Pancreas (tissue), 10 donors: ENCODE results near the gene FAS. TPM values are rescaled to one million over a fixed set of nuclear protein-coding genes. Genes with fewer than 3 reads are reported as not detected.

Experiments used
- ATAC-seq, 4 donors: fragments of 200-7000 bp; cut with Tn5 transposase; one replicate each; pipeline versions ENCODE4 v1.8.0 to v1.9.1; 2020; ENCODE audit warnings: mild to moderate bottlenecking in 4 of 4, moderate library complexity in 4 of 4
- DNase-seq, 6 donors: peaks; one replicate each; pipeline ENCODE4 v3.0.0-alpha.2; 2020
- FAIRE-seq: peaks from 2 replicates; lab custom pipeline; 2012; peaks lifted over from hg19 to GRCh38; lab: Jason Lieb, UNC
- H3K27ac ChIP-seq, 4 donors: fragments of 200-600 bp; sonication (generic); 1 replicate in 3 of 4; 2 replicates in 1 of 4; pipeline versions ENCODE4 v1.5.0 to v1.8.0; 2020
- H3K27me3 ChIP-seq, 4 donors: fragments of 200-600 bp; one replicate each; pipeline ENCODE4 v1.8.0; 2021
- H3K36me3 ChIP-seq, 3 donors: fragments of 200-600 bp; sonication (generic) in 1 of 3; one replicate each; pipeline versions ENCODE4 v1.5.0 to v1.8.0; 2020 to 2021
- H3K4me1 ChIP-seq, 3 donors: fragments of 200-600 bp; one replicate each; pipeline ENCODE4 v1.8.0; 2021
- H3K4me3 ChIP-seq, 4 donors: fragments of 200-600 bp; sonication (generic) in 2 of 4; one replicate each; pipeline versions ENCODE4 v1.5.0 to v1.8.0; 2020 to 2021
- H3K9me3 ChIP-seq, 4 donors: fragments of 200-600 bp; one replicate each; pipeline ENCODE4 v1.8.0; 2021
- WGBS, 2 donors: extraction: QIAGEN DNeasy Blood & Tissue Kit; methylation state at CpG; one replicate each; pipeline ENCODE4 v1.1.7; 2013; 5-methylcytosine and 5-hydroxymethylcytosine counted together
- intact Hi-C, 3 donors: fragments of 100-400 bp; cut with DNase I; formaldehyde crosslinking; loops; one replicate each; pipeline versions ENCODE4 v1.11.1 to v1.14.2; 2022
- polyA plus RNA-seq, 2 donors: library from polyadenylated mRNA; stranded (reverse); fragments of 200-250 nt; gene quantifications; one replicate each; pipeline ENCODE4 v1.2.3, GENCODE V29; 2013
- total RNA-seq, 6 donors: library from RNA; stranded (reverse); fragmentation: NEBNext Ultra II Directional in 4 of 6; extraction: Animal tissue kit (Norgen Biotek cat#: 25700) in 4 of 6; gene quantifications; one replicate each; pipeline versions ENCODE4 v1.2.1 to v1.2.4, GENCODE V29; 2021 to 2023
- TF ChIP-seq, protein P1 (sequence below), 4 donors: fragments of 200-600 bp; sonication (generic) in 3 of 4; IDR thresholded peaks; one replicate each; pipeline versions ENCODE4 v1.5.0 to v1.8.0; 2021; ENCODE audit warnings: antibody characterized with exemption in 4 of 4
- donor health status: healthy with polysubstance abuse.
- donor health status: DM: no; HTN: no; CAD: no; lungs with moderate emphysema.
- donor health status: DM: no; HTN: no; CAD: no.
- donor health status: control.
- donor health status: control.
- donor health status: Bipolar disorder and iron deficiency.
- donor health status: DM: yes; HTN: yes; CAD: no.
- donor health status: DM: no; HTN: no; CAD: no.
- donor health status: DM: no; HTN: no; CAD: no.
- donor health status: DM: yes; HTN: yes; CAD: no.

Gene FAS
- total and polyA plus RNA-seq, 8 donors, result 1.4 to 10.3 (median 3.2) TPM

DNA sequence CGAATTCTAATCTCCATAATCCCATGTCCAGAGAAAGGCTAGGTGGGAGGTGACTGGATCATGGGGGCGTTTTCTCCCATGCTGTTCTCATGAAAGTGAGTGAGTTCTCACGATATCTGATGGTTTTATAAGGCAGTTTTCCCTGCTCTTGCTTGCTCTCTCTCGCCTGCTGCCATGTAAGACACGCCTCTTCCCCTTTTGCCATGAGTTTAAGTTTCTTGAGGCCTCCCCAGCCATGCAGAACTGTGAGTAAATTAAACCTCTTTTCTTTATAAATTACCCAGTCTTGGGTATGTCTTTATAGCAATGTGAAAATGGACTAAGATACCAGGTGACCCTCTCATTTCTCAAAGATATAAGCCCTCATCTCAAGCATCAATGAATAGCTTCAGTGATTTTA lies 36.9 kb upstream of the FAS start:
- Histone ChIP-seq H3K27ac (no peak overlapping the region), H3K4me3 (no peak overlapping the region), H3K27me3 (no peaks in the 10 kb centered on the region), H3K4me1 (no peaks in the 10 kb centered on the region), H3K36me3 (no peaks in the 10 kb centered on the region), H3K9me3 (no peaks in the 10 kb centered on the region)
- intact Hi-C loops, result no loop called here
- DNase-seq (no peak), ATAC-seq (no peak), FAIRE-seq (no peak)
- TF ChIP-seq, protein P1, sequence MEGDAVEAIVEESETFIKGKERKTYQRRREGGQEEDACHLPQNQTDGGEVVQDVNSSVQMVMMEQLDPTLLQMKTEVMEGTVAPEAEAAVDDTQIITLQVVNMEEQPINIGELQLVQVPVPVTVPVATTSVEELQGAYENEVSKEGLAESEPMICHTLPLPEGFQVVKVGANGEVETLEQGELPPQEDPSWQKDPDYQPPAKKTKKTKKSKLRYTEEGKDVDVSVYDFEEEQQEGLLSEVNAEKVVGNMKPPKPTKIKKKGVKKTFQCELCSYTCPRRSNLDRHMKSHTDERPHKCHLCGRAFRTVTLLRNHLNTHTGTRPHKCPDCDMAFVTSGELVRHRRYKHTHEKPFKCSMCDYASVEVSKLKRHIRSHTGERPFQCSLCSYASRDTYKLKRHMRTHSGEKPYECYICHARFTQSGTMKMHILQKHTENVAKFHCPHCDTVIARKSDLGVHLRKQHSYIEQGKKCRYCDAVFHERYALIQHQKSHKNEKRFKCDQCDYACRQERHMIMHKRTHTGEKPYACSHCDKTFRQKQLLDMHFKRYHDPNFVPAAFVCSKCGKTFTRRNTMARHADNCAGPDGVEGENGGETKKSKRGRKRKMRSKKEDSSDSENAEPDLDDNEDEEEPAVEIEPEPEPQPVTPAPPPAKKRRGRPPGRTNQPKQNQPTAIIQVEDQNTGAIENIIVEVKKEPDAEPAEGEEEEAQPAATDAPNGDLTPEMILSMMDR (IDR thresholded peaks at IDR 0.05), result no peak
- 82 to 83% methylated on average over 5 of the region's 5 CpGs for WGBS, 2 donors

DNA sequence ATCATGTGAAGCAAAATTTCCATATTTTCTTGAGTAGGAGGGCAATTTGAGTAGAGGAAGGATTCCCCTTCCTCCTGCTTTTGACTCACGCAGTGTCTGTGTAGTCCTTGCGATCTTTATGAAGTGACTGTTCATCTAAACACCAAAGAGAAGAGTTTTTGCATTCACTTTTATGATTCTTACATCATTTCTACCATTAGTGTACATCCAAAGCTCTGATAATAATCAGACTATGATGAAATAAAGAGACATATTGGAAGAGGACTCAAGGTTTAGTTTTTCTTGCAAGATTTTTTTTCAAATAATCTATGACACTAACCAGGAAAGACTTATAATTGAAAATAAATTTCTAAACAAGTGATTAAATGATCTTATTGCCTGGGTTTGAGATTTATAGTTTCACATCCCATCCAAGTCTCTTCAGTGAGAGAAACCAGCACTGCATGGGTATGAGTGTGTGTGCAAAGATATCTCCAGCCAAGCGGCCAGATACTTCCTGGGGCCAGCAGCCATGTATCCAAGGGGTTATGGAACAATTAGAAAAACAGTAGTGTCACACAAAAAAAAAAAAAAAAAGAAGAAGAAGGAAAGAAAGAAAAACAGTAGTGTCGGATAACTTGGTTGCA lies 36.0 kb upstream of the FAS start:
- intact Hi-C loops, result no loop called here
- WGBS, 2 donors, result 88 to 94% methylated on average over 4 of the region's 4 CpGs
- Histone ChIP-seq H3K9me3 (no peaks in the 10 kb centered on the region), H3K4me3 (no peak overlapping the region), H3K36me3 (no peaks in the 10 kb centered on the region), H3K27me3 (no peaks in the 10 kb centered on the region), H3K27ac (no peak overlapping the region), H3K4me1 (no peaks in the 10 kb centered on the region)
- TF ChIP-seq, protein P1 (IDR thresholded peaks at IDR 0.05), result no peak
- FAIRE-seq (no peak), DNase-seq (no peak), ATAC-seq (no peak)

DNA sequence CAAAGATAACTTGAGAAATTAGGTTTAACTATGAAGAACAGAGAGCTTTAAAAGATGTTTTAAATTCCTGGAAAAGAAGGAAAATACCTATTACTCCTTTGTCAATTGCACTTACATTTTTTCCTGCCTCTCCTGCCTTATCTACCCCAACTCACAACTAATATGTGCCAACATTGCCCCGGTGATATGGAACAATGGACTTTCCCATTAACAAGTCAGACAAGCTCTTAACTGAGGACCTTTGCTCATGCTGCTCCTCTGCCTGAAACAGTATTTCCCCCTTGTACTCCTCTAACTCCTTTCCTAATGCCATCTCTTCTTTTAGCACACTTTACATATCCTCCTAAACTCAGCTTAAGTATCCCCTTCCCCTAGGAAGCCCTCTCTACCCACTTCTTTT lies 33.2 kb upstream of the FAS start:
- H3K36me3 ChIP-seq, result no peaks in the 10 kb centered on the region
- H3K27ac ChIP-seq, result no peak overlapping the region
- no peak for DNase-seq
- H3K4me1 ChIP-seq, result no peaks in the 10 kb centered on the region
- TF ChIP-seq, protein P1 (IDR thresholded peaks at IDR 0.05), result no peak
- intact Hi-C loops, result no loop called here
- no peak for ATAC-seq
- WGBS, 2 donors, result 40 to 46% methylated on average over 1 of the region's 1 CpG
- H3K9me3 ChIP-seq, result no peaks in the 10 kb centered on the region
- no peak for FAIRE-seq
- no peak overlapping the region for H3K4me3 ChIP-seq
- no peaks in the 10 kb centered on the region for H3K27me3 ChIP-seq

DNA sequence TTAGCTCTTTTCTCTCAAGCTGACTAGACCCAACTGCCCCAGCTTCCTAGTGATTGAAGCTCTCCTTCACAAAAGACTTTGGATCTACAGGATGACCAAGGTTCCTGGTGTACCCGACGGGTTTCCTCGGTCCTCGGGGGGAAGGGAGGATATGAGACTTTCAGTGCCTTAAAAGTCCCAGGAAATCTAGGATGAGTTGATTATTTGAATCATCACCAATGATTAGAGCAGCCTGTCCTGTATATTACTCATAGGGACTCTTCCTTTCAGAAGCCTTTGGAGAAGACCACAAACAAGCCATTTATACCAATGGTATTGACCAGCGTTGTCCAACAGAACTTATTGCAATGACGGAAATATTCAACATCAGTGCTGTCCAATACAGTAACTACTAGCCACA lies 31.9 kb upstream of the FAS start:
- H3K9me3 ChIP-seq, result no peaks in the 10 kb centered on the region
- no peak overlapping the region for H3K27ac ChIP-seq
- ATAC-seq (no peak), DNase-seq (no peak), FAIRE-seq (no peak)
- H3K4me3 ChIP-seq, result no peak overlapping the region
- TF ChIP-seq, protein P1 (IDR thresholded peaks at IDR 0.05), result no peak
- H3K36me3 ChIP-seq, result no peaks in the 10 kb centered on the region
- 95 to 97% methylated on average over 6 of the region's 6 CpGs for WGBS, 2 donors
- no peaks in the 10 kb centered on the region for H3K4me1 ChIP-seq
- intact Hi-C loops, result no loop called here
- no peaks in the 10 kb centered on the region for H3K27me3 ChIP-seq

DNA sequence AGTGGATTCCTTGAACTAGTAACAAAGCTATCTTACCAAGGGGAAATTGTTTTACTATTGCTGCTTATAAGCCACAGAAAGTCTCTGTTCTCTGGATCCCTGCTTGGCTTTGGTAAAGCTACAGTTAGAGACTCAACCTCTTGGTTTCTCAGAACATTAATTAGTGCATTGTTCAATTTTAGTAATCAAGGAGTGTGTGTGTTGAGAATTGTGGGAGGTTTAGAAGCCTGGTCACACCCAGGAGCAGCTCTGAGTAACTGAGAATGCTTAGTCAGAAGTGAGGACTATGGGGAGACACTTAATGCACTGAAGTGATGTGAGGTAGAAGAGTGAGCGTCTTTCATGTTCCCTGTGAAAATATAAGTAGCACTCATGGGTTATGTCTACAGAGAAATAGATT lies 29.8 kb upstream of the FAS start:
- Histone ChIP-seq H3K36me3 (no peaks in the 10 kb centered on the region), H3K9me3 (no peaks in the 10 kb centered on the region), H3K4me1 (no peaks in the 10 kb centered on the region), H3K4me3 (no peak overlapping the region), H3K27ac (no peak overlapping the region), H3K27me3 (no peaks in the 10 kb centered on the region)
- ATAC-seq (no peak), FAIRE-seq (no peak), DNase-seq (no peak)
- intact Hi-C loops, result no loop called here
- 87 to 91% methylated on average over 1 of the region's 1 CpG for WGBS, 2 donors
- TF ChIP-seq, protein P1 (IDR thresholded peaks at IDR 0.05), result no peak
